HG03432 (cell line): ENCODE measurements around the gene METTL8.
"Not testable (repeated sequence)": the region's sequence is repeated elsewhere in the genome, so short reads cannot be mapped to it uniquely, and the experiment has no call there.

Source experiments
- ATAC-seq: cut with Tn5 transposase; IDR thresholded peaks from one replicate; pipeline ENCODE4 v1.9.1; 2021; ENCODE audit warnings: mild to moderate bottlenecking, moderate library complexity; ENCODE audit not compliant: unreplicated experiment

Gene METTL8

DNA sequence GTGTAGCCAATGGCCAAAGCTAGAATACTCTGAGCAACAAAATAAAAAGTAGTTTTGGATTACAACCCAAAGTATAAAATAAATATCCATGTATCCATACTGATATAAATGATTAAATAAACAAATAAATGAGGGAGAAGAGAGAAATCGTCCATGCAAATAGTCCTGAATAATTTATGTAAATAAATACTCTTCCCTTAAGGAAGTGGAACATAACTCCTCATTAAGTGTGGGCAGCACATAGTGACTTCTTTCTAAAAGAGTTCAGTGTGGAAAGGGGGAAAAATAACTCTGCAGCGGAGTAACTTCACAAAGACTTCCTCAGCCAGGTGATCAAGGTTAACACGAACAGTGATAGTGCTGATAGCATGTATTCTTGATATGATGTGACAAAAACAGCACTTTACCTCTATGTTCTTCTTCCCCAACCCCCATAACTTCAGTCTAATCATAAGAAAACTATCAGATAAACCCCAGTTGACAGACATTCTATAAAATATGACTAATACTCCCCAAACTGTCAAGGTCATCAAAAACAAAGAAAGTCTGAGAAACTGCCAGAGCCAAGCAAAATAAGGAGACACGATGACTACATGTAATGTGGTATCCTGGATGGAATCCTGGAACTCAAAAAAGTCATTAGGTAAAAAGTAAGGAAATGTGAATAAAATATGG is 30.7 kb downstream of the METTL8 start:
- ATAC-seq: no peak

DNA sequence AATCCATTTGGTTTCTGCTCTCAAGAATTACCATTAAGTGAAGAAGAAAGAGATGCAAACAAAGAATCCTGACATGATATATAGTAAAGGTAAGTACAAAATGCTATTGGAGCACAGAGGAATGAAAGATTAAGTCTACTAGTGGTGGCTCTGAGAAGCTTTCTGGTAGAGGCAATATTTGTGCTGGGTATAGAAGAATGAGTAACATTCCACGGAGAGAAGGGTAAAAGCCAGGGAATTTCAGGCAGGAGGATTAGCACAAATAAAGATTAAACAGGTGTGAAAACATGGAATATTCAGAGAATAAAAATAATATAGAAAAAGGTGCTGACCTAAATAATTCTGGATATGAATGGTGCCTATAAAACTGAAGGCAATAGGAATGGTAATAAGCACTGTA is 31.8 kb downstream of the METTL8 start:
- no peak for ATAC-seq

DNA sequence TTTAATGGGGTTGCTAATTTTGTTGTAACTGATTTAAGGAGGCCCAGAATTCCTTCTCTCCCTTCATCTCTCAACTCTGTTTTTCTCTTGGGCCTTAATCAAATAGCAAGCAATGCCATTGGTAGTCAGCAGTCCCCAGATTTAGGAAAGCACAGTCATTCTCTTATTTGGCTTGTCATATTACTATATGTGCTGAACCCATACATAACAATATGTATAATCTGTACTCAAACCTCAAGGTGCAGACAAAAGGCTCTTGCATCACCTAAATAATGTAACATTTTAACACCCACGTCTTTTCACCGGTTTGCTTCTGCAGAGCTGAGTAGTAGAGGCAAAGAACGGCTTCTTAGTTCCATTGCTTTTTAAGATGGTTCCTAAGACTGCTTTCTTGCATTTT is 33.4 kb downstream of the METTL8 start:
- ATAC-seq: no peak

DNA sequence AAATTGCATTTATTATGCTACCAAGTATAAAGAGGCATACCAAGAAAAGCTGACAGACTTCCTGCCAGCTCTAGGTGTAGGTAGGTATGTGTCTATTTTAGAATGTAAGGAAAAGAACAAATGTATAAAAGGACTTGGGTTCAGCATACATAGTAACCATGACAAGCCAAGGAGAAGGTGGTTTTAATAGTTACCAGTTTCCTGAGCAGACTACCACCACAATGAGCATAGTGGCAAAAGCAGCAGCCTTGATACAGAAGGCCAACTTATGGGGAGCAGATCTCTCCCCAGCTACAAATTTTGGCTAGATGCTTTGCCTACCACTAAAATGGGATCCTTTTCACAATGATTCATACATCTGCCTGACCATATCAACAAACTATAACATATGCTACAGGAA is 34.5 kb downstream of the METTL8 start:
- ATAC-seq: no peak

DNA sequence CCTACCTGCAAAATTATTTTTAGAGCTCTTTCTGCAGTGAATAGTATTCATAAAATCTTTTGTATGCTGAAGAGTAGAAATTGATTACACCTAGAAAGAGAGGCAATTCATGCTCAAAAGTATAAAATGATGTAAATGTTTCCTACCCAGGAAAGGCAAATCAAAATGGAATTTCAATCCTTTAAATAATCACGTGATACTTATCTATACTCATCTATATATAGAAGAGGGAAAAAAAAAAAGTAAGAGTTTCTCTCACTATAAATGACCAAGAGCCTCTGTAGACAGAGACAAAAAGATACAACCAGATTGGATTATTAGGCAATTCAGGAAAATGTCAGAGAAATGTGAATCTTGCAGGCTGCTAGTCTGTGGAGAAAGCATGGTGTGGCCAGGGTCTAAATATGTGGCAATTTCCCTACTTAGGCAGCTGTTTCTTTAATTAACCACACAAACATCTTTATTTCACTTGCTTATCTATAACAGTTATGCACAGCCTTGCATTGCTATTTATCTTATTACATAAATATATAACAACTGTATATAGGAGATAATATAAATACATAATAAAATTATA is 39.5 kb downstream of the METTL8 start:
- ATAC-seq: no peak

DNA sequence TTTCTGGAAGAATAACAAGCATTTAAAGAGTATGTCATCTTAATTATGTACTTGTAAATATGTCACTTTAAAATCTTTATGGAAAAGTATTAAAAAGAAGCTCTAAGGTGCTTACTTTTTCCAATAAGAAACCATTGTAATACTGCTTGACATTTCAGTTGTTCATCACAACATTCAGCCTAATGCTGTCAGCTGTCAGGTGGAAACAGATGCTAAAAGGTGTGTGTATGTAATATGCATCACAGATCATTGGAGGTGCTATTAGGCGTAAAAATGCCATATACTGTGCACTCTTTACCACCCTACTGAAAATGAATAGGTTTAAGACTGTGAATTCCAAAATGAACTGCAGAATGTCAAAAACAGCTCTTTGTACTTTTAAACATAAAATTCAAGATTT is 40.3 kb downstream of the METTL8 start:
- no peak for ATAC-seq

DNA sequence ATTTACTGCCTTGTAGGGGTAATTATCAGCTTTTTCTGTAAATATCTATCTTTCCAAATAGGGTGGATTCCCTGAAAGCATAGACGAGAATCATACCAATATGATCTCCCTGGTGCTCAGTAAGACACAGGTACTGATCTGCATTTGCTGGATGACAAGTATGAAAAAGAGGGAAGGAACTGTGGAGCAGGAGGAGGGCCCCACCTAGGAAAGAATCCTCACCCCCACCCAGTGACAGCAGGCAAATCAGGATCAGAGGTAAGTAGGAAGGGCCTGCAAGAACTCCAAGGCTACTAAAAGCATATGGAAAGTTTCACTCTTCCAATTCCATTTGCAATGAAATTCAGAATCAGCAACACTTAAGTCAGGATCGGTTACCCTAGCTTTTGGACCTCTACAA is 42.3 kb downstream of the METTL8 start:
- ATAC-seq: no peak

DNA sequence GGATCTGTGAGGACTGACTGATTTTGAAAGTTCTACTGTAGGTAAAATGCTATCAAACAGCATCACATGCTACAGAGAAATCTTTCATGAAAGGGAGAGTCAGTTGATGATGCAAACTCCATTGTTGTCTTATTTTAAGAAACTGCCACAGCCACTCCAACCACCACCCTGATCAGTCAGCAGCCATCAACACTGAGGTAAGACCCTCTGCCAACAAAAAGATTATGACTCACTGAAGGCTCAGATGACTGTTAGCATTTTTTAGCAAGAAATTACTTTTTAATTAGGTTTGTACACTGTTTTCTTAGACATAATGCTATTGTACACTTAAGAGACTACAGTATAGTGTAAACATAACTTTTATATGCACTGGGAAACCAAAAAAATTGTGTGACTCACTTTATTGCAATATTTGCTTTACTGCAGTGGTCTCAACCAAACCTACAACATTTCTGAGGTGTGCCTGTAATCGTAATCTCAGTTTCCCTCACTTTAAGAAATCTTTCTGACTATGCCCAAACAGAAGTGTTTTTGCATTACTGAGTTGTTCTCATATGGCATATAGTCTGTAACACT is 42.8 kb downstream of the METTL8 start:
- ATAC-seq: no peak

DNA sequence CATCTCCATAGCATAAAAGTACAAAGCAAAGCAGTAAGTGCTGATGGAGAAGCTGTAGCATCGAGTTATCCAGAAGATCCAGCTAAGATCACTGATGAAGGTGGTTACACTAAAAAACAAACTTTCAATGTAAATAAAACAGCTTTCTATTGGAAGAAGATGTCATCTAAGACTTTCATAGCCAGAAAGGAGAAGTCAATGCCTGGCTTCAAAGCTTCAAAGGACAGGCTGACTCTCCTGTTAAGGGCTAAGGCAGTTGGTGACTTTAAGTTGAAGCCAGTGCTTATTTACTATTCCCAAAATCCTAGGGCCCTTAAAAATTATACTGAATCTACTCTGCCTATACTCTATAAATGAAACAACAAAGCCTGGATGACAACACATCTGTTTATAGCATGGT is 44.0 kb downstream of the METTL8 start:
- peak; percentile 18 for ATAC-seq

DNA sequence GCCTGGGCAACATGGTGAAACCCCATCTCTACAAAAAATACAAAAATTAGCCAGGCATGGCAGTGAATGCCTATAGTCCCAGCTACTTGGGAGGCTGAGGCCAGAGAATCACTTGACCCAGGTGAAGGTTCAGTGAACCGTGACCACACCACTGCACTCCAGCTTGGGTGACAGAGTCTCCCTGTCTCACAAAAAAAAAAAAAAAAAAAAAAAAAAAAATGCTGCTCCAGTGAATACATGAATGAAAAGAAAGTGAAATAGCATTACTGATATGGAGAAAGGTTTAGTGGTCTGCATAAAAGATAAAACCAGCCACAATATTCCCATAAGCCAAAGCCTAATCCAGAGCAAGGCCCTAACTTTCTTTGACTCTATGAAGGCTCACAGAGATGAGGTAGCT is 44.5 kb downstream of the METTL8 start:
- peak; percentile 64 for ATAC-seq

DNA sequence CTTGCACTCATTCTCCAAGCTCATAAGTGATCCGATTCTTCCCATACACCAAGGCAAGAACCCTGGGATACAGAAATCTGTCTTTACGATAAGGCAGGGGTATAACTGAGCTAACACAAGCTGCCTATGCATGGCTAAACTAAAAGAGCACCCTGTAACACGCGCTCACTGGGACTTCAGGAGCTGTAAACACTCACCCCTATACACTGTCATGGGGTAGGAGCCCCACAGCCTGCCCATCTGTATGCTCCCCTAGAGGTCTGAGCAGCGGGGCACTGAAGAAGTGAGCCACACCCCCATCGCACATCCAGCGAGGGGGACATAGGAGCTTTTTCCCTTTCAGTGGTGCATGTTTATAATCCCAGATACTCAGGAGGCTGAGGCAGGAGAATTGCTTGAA is 46.7 kb downstream of the METTL8 start:
- no peak for ATAC-seq

DNA sequence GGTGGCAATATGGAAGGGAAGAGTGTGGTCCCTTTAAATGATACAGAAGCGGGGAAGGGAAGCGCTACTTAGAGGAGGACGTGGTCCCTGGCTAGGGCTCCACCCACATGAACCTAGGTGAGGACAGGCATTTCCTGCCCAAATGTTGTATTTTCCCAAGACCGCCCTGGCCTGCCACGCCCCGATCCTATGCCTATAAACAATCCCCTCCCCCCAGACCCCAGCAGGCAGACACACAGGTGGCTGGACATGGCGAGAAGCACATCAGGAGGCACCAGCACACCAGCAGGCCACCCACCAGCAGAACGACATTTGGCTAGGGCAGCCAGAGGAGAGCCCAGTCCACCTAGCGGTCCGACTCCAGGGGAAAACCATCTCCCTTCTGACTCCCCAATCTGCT is 47.2 kb downstream of the METTL8 start:
- ATAC-seq: no peak

DNA sequence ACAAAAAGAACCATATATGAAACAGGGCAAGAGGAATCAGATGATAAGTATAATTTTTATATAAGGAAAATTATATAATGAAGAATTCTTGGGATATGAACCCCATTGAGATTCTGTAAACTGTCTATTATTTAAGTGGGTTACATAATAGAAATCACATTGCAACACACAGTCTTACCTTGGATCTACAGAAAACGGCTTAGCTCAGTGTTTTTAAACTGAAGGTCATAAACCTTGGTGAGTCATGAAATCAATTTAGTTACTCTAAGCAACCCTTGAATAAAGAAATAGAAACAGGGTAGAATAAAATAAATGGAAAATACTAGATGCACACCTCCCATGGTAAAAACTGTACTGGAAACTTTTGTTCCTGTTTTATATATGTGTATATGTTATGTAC is 50.7 kb downstream of the METTL8 start:
- no peak for ATAC-seq

DNA sequence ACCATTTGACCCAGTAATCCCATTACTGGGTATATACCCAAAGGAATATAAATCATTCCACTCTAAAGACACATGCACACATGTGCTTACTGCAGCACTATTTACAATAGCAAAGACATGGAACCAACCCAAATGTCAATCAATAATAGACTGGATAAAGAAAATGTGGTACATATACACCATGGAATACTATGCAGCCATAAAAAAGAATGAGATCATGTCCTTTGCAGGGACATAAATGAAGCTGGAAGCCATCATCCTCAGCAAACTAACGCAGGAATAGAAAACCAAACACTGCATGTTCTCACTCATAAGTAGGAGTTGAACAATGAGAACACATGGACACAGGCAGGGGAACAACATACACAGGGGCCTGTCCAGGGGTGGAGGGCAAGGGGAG is 51.6 kb downstream of the METTL8 start:
- not testable (repeated sequence) for ATAC-seq

DNA sequence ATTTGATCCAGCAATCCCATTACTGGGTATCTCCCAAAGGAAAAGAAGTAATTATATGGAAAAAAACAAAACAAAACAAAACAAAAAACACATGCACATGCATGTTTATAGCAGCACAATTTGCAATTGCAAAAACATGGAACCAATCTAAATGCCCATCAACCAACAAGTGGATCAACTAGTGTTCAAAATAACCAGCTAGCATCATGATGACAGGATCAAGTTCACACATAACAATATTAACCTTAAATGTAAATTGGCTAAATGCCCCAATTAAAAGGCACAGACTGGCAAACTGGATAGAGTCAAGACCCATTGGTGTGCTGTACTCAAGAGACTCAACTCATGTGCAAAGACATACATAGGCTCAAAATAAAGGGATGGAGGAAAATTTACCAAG is 55.9 kb downstream of the METTL8 start:
- not testable (repeated sequence) for ATAC-seq

DNA sequence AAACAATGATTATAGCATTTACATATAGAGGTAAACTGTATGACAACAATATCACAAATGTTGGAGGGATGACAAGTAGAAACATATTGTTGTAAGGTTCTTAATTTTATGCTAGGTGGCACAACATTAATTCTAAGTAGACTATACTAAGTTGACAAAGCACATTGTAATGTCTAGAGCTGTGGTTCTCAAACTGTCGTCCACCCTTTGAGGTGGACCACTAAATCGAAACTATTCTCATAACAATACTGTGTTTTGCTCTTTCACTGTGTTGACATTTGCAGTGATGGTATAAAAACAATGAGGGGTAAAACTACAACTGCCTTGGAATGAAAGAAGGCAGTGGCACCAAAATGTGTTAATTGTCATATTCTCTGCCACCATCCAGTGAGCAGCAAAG is 66.1 kb downstream of the METTL8 start:
- no peak for ATAC-seq

DNA sequence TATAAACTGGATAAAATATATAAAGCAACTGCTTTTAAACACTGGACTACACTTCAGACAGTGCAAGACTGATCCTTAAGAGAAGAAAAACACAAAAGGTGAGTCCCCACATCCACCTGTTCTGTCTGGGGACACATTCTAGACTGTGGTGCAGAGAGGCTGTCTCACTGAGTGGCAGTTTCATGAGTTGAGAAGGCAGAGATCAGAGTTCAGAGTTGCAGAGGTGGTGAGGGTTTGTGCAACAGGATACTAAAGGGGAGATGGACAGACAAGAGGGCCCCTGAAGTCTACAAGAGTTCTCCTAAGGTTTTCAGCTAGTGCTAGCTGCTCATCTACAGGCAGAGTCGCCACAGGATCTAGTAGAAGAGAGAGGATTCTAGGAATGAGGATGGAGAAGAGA is 68.0 kb downstream of the METTL8 start:
- ATAC-seq: no peak

DNA sequence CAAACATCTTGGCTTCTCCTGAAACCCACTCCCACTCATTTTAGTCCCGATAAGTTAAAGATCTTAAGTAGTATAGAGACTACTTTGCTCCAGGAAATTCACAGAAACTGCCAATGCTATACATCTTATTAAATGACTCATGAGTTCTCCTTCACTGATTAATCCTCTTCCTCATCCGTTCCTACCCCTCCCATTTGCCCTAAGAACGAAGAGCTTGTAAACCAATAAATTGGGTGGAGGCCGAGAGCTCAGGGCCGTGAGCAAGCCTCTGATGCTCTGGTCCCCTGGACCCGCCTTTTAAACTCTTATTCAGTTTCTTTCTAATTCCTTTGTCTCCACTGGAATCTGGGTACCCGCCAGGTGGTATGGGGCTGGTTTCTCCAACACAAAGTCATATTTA is 68.6 kb downstream of the METTL8 start:
- ATAC-seq: no peak

DNA sequence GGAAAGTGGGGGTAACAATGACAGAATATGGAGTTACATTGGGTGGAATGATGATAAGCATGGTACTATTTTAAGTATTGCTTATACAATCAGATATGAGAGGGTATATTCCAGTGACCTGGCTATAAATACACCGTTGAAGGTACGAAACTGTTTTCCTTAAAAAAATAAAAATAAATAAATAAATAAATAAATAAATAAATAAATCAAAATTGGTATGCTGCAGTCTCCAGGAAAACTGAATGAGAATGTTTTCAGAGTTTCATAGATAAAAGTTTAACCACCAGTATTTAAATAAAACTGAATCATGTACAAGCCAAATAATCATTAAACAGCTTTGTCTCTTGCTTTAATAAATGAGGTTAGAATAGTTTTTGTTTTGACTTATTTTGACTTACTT is 71.4 kb downstream of the METTL8 start:
- ATAC-seq: no peak

DNA sequence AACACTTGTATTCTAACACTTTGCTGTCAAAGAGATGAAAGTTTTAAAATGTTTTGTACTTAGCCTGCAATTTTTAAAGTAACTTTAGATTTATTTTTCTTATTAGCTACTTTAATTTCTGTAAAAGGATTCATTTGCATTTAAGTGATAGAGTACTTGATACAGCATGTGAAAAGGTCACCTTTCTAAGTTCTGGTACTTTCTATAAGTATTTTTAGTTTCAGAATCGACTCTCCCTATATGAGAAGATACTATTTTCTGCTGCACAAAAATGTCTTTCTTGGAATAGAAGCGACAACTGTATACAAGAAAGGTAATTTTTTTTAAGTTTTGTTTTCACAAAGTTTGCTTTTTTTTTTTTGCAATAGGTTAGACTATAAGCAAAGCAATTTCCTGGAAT is 72.9 kb downstream of the METTL8 start:
- ATAC-seq: no peak

DNA sequence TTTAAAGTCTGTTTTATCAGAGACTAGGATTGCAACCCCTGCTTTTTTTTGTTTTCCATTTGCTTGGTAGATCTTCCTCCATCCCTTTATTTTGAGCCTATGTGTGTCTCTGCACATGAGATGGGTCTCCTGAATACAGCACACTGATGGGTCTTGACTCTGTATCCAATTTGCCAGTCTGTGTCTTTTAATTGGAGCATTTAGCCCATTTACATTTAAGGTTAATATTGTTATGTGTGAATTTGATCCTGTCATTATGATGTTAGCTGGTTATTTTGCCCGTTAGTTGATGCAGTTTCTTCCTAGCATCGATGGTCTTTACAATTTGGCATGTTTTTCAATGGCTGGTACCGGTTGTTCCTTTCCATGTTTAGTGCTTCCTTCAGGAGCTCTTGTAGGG is 80.0 kb downstream of the METTL8 start:
- not testable (repeated sequence) for ATAC-seq

DNA sequence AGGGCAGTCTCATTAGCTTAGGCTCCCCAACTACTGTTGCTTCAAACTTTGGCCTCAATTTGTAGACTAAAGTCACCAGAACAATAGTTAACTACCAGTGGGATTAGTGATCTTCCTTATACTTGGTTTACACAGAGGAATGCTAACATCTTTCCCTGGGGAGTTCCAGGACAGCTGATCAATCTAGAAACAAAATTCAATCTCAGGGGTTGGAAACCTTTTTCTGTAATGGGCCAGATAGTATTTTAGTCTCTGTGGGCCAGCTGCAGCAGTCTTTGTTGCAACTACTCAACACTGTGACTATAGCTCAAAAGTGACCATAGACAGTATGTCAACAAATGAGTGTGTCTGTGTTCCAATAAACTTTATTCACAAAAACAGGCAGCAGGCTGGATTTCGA is 85.7 kb downstream of the METTL8 start:
- peak; percentile 13 for ATAC-seq

DNA sequence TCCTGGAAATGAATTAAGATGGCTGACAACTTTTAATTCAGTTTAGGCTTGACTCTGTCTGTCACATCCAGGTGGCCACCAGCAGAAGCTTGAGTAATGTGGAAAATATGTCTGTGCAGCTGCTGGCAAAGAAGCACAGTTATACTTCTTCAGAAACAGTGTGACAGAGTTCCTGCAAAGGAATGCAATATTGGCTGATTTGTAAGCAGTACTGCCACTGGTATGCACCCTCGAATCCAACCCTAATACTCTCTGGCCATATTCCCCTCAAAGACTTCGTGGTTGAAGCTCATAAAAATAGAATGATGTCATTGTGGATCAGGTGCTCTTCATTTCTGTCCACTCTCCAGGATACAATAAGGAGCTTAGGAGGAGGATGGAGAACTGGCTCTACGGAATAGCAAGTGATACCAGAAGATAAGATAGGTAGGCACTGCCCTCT is 86.2 kb downstream of the METTL8 start:
- peak; percentile 39 for ATAC-seq
